Body of pancreas (tissue), 4 donors: ENCODE results near the gene ELOB. TPM values are rescaled to one million over a fixed set of nuclear protein-coding genes. Genes with fewer than 3 reads are reported as not detected.

Source experiments
- ATAC-seq: fragments of 150-250 bp; one replicate; pipeline ENCODE4 v1.9.1; 2016
- DNase-seq, 4 donors: peaks; one replicate each; pipeline ENCODE4 v3.0.0-alpha.2; 2019
- H3K27ac ChIP-seq, 4 donors: fragments of 200-600 bp; sonication (generic); 1 replicate in 3 of 4; 2 replicates in 1 of 4; pipeline versions ENCODE4 v1.5.1 to v1.6.1; 2016 to 2019; ENCODE audit warnings: mild to moderate bottlenecking in 1 of 4, mixed read lengths in 1 of 4, moderate library complexity in 1 of 4
- H3K27me3 ChIP-seq, 2 donors: fragments of 200-600 bp; sonication (generic); one replicate each; pipeline ENCODE4 v1.6.0; 2016; ENCODE audit warnings: mild to moderate bottlenecking in 1 of 2
- H3K36me3 ChIP-seq, 2 donors: fragments of 200-600 bp; sonication (generic); replicated peaks in 1 of 2; 2 replicates each; pipeline ENCODE4 v1.5.1; 2016; ENCODE audit warnings: low read depth in 2 of 2; ENCODE audit not compliant: insufficient read depth in 1 of 2
- H3K4me1 ChIP-seq: fragments of 200-600 bp; sonication (generic); one replicate; pipeline ENCODE4 v1.6.0; 2016
- H3K4me3 ChIP-seq, 2 donors: fragments of 200-600 bp; sonication (generic); 1 replicate in 1 of 2; 2 replicates in 1 of 2; pipeline ENCODE4 v1.5.1; 2016 to 2019
- H3K9me3 ChIP-seq, 3 donors: fragments of 200-600 bp; sonication (generic); 1 replicate in 2 of 3; 2 replicates in 1 of 3; pipeline ENCODE4 v1.5.1; 2016
- CTCF ChIP-seq, 7 experiments: fragments of 450-650 bp in 4 of 7; fragments of 200-600 bp in 3 of 7; sonication (generic) in 3 of 7; IDR thresholded peaks; one replicate each; pipeline ENCODE4 v1.5.1; 2016 to 2019; ENCODE audit warnings: antibody characterized with exemption in 7 of 7
- POLR2A ChIP-seq, 3 donors: fragments of 450-650 bp; IDR thresholded peaks; one replicate each; pipeline ENCODE4 v1.6.1; 2016; ENCODE audit warnings: antibody characterized with exemption in 3 of 3, mild to moderate bottlenecking in 2 of 3
- WGBS, 2 donors: methylation state at CpG; one replicate each; pipeline ENCODE4 v1.1.5; 2017; 5-methylcytosine and 5-hydroxymethylcytosine counted together
- intact Hi-C: fragments of 100-400 bp; cut with DNase I; formaldehyde crosslinking; loops from one replicate; pipeline ENCODE4 v1.15.1; 2023
- total RNA-seq, 2 donors: library from RNA; depleted of rRNA; stranded (reverse); fragments of >200 nt; gene quantifications; one replicate each; pipeline ENCODE4 v1.1.0, GENCODE V29; 2016

The ELOB gene
- total RNA-seq, 2 donors from 2014 or later, result 77.5 to 186 TPM

DNA sequence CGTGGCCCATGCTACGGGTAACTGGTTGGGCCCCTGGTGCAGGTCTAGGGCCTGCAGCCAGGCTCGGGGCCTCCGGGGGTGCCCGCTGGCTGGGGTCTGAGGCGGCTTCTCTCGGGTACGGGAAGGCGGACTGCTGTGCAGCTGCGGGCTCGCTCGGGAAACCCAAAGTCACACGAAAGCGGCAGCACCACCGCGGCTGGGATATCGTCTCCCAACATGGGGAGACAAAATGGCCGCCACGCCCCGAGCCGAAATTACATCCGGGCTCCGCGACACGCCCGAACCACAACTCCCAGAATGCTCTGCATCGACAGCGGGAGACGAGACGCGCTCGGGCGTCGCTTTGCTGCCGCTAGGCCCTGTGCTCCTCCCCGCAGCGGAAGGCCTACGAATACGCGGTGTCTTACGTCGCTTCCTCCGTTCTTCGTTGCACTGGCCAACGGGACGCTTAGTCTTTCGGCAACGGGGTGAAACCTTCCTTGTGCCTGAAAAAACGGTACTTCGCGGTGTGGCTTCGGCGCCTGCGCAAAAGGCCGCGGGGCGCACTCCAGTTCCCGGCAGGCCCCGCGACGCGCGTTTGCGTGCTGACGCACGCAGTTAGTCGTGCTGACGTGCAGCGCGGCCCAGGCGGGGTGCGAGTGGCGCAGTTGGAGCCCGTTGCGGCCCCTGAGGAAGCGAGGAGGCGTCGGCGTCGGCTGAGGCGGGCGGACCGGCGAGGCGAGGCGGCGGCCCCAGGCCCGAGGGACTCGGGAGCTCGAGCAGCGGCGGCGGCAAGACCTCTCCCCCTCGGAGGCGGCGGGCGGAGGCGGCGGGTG, 24.8 kb downstream of the ELOB start, which contains the start of gene SRRM2:
Gene SRRM2, plus strand, starts transcription at position 604 of the 815 bp plus-strand sequence. CDS start 3,727 bp downstream, outside the sequence.
- Histone ChIP-seq H3K9me3 (no peaks in the 10 kb centered on the region), H3K36me3 (no peaks in the 10 kb centered on the region), H3K4me3 (peak within 1 kb of the TSS; percentile 38 to 73), H3K27ac (peak within 1 kb of the TSS; percentile 94 to 100 (median 98)), H3K27me3 (no peaks in the 10 kb centered on the region), H3K4me1 (peaks cover 53% of the 10 kb centered on the region)
- ATAC-seq, result peak; percentile 92
- 2 to 20% methylated on average over 11 to 86 of the region's 99 CpGs for WGBS, 2 donors
- intact Hi-C loops, result no loop called here
- TF ChIP-seq CTCF (IDR thresholded peaks at IDR 0.05) (peak in 4 of 7 experiments; percentile 12 to 39 (median 18)), POLR2A (IDR thresholded peaks at IDR 0.05) (peak; percentile 79 to 98 (median 94))
- DNase-seq, result peak; percentile 93 to 95 (median 94)

DNA sequence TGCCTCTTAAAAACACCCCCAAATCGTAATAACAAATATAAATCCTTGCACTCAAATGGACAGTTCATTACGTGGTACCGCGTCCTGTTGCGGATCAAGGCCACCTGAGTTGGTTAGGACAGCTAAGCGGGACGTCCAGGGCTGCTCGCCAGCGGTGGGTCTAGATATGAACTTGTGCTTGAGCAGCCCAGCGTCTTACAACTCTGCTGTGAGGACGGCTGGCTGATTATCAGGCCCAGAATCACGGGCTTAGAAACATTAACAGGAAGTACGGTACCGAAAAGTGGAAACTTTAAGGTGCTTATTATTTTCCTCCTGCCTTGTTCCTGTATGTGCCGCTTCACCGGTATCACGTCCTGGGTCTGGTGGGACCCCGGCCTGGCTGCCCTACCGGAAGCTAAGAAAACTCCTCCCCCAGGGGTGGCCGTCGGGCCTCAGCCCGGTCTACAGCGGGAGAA, 25.5 kb downstream of the ELOB start:
- 59 to 60% methylated on average over 13 to 23 of the region's 23 CpGs for WGBS, 2 donors
- peaks cover 47% of the 10 kb centered on the region for H3K4me1 ChIP-seq
- no peak overlapping the region for H3K4me3 ChIP-seq
- DNase-seq (peak in 1 of 4 donors; percentile 37), ATAC-seq (no peak)
- no peaks in the 10 kb centered on the region for H3K27me3 ChIP-seq
- H3K9me3 ChIP-seq, result no peaks in the 10 kb centered on the region
- TF ChIP-seq POLR2A (IDR thresholded peaks at IDR 0.05), result no peak
- TF ChIP-seq CTCF (IDR thresholded peaks at IDR 0.05), result no peak
- H3K27ac ChIP-seq, result peak overlapping the region; percentile 94 to 100 (median 98)
- intact Hi-C loops, result no loop called here
- no peaks in the 10 kb centered on the region for H3K36me3 ChIP-seq

DNA sequence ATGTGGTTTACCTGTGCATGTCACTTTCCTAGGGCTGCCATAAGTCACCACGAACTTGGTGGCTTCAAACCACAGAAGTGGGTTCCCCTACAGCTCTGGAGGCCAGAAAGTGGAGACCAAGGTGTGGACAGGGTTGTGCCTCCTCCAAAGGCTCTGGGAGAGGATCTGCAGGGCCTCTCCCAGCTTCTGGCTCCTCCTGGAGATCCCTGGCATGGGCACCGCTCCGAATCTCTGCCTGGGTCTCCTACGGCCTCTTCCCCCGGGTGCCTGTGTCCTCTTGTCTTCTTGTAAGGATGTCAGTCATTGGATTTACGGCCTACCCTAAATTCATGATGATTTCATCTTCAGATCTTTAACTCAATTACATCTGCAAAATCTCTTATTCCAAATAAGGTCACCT, 27.1 kb downstream of the ELOB start:
- intact Hi-C loops, result no loop called here
- no peaks in the 10 kb centered on the region for H3K9me3 ChIP-seq
- ATAC-seq (no peak), DNase-seq (no peak)
- no peak overlapping the region for H3K4me3 ChIP-seq
- no peaks in the 10 kb centered on the region for H3K27me3 ChIP-seq
- H3K4me1 ChIP-seq, result peaks cover 30% of the 10 kb centered on the region
- H3K36me3 ChIP-seq, result no peaks in the 10 kb centered on the region
- H3K27ac ChIP-seq, result no peak overlapping the region
- 95 to 98% methylated on average over 6 of the region's 6 CpGs for WGBS, 2 donors
- TF ChIP-seq POLR2A (IDR thresholded peaks at IDR 0.05) (no peak), CTCF (IDR thresholded peaks at IDR 0.05) (no peak)

GRCh38 chr16:2749476-2749875, 27.6 kb downstream of the ELOB start:
- Histone ChIP-seq H3K4me1 (peaks cover 26% of the 10 kb centered on the region), H3K27me3 (no peaks in the 10 kb centered on the region), H3K36me3 (no peaks in the 10 kb centered on the region), H3K9me3 (no peaks in the 10 kb centered on the region), H3K4me3 (no peak overlapping the region), H3K27ac (peak overlapping the region in 1 of 4 donors; percentile 45)
- DNase-seq, result no peak
- TF ChIP-seq POLR2A (IDR thresholded peaks at IDR 0.05), result no peak
- no peak for TF ChIP-seq CTCF (IDR thresholded peaks at IDR 0.05)
- 99 to 100% methylated on average over 5 of the region's 5 CpGs for WGBS, 2 donors
- intact Hi-C loops, result no loop called here
- ATAC-seq, result no peak
